HK-2 (cell line): Measurements from ENCODE around the gene SFT2D1.
"Not testable (repeated sequence)": the region's sequence is repeated elsewhere in the genome, so short reads cannot be mapped to it uniquely, and the experiment has no call there.

Experiments
- DNase-seq: peaks from one replicate; pipeline ENCODE4 v3.0.0-alpha.2; 2018; ENCODE audit not compliant: unreplicated experiment

Gene SFT2D1

DNA sequence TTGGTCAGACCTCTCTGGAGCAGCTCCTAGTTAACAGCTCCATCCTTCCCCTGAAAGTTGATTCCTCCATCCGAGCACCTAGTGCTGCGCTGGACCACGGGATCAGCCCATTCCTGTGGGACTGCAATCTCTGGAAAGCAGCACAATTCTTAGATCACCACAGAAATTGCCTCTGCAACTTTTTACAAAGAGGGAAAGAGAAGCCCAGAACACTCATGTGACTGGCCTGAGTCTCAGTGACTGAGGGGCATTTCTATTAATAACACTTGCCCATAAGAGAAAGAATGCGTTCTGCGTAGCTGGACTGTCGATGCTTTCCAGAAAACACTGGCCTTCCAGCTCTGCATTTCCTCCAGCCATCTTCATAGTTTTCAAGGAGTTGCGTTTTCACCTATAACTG, 22.1 kb upstream of the SFT2D1 start:
- DNase-seq: no peak

DNA sequence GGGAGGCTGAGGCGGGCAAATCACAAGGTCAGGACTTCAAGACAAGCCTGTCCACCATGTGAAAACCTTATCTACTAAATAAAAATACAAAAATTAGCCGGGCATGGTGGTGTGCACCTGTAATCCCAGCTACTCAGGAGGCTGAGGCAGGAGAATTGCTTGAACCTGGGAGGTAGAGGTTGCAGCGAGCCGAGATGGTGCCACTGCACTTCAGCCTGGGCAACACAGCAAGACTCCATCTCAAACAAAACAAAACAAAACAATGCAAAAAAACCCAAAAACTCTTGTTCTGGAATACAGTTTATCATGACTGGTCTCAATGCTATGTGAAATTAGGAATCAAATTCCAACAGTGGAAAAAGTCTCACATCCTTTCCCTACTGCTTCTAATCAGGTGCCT, 20.1 kb upstream of the SFT2D1 start:
- not testable (repeated sequence) for DNase-seq

DNA sequence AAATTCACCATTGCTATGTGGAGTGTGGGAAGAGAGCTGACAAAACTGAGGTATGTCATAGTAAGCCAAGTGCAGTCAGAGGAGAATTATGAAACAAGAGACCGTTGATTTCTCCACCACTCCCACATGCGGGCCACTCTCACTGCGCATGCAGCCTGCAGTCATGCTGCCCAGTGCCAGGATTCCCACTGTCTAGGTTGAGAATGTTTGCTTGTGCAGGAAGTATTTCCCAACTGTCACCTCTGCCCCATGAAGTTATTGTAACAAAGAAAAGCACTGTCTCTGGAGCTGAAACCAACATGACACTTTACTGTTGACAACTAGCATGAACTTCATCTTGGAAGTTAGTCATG, 18.7 kb upstream of the SFT2D1 start:
- no peak for DNase-seq

DNA sequence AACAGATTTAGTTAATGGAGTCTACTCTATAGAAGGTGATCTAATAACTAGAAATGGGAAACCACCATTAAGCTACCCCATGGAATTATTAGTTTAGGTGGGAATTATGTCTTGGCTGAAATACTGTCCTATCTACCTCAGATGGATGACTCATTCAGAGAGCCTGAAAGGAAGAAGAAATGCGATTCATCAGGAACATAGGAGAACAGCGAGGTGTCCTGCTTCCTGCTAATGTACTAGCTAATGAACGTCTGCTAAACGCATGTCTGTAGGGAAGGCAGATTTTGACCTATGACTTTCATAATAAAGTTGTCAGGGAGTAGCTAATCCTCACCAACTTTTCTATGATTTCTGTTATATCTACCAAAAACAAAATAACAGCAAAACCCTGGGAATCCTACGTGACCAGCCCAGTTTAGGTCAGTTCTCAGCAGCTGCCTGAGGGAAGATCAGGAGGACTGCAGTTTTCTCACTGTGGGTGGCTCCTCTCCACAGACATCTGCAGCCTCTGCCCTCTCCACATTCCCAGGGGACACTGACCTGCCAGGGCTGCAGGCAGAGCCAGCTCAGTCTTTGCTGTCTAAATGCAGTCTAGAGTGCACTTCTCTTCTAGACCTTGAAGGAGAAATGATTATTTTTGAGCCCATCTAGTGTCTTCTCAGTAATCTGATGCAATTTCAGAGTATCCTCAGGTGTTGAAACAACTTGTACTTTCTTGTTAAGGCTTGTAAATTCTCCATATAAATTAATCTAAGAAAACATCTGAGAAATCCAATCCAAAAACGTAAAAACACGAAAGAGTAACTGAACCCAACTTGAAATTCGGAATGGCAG, 18.1 kb upstream of the SFT2D1 start:
- DNase-seq: no peak

DNA sequence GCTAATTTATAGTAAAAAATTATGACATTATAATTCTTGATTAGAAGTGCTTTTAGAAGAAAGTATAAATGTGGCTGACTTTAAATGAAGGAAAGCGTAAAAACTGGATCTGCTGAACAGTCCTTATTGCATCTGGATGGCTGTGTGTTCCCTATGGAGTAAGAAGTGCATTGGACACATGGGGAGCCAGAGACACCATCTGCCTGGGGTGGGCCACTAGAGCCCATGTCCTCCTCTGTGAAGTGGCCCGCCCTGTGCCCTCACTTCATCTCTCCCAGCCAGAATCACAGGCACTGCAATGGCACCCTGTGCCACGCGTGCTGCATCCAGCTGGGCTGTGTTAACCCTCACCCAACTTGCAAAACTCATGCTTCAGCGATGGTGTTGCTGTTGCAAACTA, 13.2 kb upstream of the SFT2D1 start:
- no peak for DNase-seq

DNA sequence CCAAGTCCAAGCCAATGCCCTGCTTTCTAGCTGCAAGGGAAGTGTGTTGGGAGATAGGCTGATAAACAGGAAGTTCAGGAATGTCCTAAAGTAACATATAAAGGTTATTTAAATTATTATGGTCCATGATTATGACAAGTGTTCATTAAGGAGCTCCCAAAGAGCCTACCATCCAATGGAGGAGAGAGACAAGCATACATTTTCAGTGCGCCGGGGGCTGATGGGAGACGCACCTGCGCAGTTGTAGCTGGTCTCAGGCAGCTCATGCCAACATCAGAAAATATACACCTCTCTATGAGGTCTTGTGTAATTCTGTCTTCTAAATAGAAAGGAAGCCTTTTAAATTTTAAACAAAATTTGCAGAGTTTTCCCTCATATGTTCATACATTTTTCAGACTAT, 12.6 kb upstream of the SFT2D1 start:
- no peak for DNase-seq

DNA sequence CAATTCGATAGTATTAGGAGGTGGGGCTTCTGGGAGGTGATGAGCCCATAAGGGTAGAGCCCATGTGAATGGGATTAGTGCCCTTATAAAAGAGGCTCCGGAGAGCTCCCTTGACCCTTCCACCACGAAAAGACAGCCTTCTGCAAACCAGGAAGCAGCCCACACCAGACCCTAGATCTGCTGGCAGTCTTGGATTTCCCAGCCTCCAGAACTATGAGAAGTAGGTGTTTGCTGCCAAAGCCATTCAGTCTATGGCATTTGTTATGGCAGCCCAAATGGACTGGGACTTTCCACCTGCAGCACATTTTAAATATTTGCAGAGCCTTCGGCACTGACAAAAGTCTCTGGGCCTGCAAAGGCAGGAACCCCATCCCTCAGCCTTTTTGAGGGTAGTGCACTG, 11.8 kb upstream of the SFT2D1 start:
- no peak for DNase-seq

DNA sequence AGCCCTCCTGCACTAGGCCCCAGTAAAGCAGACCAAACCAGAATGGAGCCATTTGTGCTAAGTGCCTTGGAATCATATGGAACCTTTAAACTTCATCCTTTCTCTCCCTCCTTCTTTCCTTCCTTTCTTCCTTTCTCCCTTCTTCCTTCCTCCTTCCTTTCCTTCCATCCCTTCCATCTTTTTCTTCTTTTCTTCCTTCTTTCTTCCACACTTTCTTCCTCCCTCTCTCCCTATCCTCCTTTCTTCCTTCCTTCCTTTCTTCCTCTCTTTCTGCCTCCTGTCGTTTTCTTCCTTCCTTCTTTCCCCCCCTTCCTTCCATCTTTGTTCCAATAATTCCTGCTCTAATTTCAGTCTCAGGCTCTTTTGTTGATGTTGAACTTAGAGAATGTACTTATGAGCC, 11.2 kb upstream of the SFT2D1 start:
- no peak for DNase-seq

DNA sequence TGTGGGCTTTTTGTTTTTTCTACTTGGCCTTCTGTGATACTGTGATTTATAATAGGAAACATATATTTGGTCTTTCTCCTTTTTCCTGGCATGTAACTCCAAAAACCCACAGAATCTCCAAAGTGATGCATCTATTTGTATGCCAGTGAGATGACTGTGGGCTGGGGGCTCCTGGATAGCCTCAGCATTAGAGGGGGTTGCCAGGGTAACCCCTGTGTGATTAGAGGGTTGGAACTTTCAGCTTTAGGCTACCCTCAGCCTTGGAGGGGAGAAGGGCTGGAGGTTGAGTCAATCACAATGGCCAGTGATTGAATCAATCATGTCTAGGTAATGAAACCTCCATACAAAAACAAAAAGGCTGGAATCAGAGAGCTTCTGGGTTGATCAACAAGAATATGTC, 10.6 kb upstream of the SFT2D1 start:
- DNase-seq: no peak

DNA sequence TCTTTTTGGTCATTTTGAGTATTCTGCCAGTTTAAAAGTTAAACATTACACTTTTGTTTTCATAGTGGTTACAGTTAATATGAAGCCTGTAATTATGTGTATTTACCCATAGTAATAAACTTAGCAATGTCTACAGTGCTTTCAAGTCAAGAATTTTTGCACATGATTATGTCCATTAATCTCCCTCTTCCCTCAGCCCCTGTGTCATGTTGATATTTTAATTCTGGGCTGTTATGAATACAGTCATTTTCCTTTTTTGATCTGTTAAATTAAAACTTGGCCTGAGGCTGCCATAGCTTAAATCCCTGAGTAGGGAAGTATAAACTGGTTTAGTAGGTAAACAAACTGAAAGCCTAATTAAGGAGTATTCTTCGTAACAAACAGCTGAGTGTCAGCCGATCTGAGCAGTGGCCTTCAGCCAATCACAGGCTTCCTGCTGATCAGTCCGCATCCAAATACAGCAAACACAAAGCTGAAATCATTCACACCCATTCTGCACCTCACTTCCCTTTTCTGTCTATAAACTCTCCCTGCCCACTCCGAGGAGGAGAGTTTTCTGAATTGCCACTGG, 9.5 kb upstream of the SFT2D1 start:
- no peak for DNase-seq

DNA sequence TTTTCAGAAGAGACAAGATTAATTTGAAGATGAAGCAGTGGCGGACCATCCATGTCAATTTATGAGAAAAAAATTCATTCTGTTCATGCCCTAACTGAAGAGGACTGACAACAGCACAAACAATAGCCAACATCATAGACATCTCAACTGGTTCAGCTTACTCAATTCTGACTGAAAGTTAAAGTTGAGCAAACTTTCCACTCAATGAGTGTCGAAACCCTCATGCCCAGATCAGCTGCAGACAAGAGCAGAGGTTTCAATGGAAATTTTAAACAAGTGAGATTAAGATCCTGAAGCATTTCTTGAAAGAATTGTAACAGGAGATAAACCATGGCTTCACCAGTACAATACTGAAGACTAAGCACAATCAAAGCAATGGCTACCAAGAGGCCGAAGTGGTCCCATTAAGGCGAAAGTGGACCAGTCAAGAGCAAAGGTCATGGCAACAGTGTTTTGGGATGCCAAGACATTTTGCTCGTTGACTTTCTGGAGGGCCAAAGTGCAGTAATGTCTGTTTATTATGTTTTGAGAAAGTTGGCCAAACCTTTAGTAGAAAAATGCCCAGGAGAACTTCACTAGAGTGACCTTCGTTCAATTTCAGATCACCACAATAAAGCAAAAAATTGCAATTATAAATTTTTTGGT, 6.1 kb upstream of the SFT2D1 start:
- DNase-seq: no peak

DNA sequence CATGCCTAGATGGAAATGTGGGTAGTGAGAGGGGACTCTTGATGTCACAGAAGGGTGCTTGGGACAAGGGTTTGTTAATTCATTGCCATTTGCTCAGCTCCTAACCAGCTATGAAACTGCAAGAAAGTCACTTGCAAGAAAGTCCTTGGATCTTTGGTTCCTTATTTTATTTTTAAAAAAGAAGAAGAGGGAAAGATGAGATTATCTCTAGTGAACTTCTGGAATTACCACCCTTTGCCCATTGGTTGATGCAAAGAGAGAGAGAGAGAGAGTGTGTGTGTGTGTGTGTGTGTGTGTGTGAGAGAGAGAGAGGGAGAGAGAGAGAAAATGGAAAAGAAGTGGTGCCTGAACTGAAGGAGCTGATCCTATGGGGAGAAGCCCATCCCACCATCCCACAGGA, 4.6 kb upstream of the SFT2D1 start:
- no peak for DNase-seq

DNA sequence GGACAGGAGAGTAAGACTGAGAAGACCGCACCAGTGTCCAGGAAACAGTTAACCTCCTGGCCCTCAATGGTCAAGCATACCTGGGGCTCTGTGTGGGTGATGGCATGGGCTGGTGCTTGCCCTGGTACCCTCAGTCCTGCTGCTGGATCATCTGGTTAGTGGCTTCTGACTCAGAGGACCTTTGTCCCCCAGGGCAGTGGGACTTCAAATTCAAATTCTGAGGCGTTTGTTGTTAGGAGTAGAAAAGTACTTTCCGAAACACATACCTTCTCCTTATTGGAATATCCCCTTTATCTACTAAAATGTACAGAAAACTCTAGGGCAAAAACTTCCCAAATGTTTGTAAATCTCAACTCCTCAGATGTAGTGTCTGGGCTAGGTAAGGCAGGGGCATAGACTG, 4.1 kb upstream of the SFT2D1 start:
- DNase-seq: no peak

DNA sequence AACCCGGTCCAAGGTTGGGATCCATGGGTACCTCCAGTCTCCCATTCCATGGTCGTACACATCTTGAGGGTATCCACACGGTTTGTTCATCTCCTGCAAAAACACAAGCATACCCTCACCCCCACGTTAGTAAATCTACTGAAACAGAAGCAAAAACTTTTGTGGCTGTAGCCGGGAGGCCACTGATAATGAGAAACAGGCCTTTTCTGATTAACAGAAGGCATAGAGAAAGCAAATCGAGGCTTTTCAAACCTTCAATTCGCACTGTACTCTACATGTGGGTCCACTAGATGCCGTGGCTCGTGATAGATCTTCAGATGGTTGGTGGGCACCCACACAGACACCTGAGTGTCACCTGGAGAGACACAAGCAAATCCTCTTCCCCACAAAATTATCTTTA, 3.3 kb upstream of the SFT2D1 start:
- not testable (repeated sequence) for DNase-seq

DNA sequence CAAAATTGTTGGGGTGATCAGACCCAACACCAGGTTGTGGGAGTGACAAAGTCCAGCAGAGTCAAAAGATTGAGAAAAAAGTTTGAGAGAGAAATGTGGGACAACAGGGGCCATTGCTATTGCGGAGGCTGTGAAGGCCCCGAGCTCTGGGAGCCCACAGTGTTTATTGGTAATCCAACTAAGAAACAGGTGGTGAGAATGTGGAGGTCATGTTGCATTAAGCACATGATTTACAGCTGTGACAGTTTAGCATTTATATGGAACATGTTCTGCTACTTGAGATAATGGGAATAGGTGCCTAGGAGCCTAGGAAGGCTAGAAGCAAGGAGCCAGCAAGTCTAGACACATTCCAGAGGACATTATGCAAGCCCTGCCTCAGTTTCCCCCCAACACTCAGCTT, 2.6 kb upstream of the SFT2D1 start:
- not testable (repeated sequence) for DNase-seq

DNA sequence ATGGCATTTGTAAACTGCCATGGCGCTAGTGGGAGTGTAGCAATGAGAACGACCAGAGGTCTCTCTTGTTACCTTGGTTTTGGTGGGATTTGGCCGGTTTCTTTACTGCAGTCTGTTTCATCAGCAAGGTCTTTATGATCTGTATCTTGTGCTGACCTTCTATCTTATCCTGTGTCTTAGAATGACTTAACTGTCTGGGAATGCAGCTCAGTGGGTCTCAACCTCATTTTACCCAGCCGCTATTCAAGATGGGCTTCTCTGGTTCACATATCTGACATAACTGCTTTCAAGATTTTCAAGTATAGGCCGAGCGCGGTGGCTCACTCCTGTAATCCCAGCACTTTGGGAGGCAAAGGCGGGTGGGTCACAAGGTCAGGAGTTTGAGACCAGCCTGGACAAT, 1.9 kb upstream of the SFT2D1 start:
- no peak for DNase-seq

DNA sequence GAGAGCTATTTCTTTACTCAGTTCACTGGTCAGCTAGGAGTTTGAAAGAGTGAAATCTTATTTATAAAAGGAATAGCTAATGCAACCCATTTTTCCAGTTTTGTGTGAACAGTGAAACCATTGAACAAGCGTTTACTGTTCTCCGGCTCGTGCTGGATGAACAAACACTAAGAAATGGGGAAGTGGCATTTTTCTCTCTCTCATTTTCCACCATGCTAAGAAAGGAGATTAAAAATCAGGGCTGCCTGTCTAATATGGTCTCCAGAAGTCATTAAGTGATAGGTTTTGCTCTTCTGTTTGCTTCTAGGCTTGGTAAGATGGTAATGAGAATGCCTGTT, 774 bp upstream of the SFT2D1 start:
- no peak for DNase-seq

DNA sequence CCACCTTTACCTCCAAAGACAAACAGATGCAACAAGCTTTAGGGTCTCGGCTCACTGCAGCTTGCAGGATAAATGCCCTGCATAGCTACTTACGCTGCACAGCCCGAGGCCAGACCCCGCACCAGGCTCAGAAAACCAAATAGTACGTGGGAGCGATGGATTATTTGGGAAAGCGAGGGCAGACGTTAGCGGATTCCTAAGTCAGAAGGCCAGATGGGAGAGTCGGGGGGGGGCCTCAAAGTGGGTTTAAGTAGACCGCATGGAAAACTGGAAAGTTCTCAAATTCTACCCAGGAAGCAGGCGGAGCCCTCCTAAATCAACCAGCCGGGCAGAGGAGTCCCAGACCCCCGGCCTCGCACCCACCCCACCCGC, 382 bp downstream of the SFT2D1 start:
- no peak for DNase-seq

DNA sequence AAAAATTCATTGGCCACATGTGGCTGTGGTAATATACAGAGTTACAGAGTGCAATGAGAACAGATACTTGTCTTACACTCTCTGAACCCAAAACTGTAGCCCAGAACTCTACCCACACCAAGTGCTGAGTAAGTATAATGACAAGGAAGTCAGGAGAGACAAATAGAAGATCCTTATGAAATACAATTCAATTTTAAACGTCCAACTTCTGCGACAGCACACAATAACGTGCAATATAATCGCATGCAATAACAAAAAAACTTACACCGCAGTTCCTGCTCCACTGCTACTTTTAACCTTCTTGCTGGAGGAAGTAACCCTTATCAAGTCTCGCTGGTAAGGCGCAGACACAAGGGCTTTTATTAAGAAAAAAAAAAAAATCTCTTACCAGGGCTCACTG, 881 bp downstream of the SFT2D1 start:
- DNase-seq: no peak

DNA sequence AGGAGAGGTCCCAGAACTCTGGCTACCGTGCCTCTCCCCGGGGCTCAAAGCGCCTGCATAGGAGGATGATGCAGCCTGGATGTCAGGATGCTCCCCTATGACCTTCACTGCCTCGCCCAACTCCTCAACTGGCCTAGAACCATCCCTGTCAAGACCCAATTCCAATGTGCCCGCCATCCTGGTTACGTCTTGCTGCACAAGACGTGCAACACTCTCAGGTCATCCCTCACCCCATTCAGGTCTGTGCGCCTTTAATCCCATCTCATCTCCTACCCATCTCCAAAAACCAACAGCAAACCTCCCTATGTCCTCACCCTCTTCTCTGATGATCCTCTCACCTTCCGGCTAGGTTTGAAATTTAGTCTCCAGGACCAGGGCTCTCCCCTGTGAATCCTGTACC, 3.5 kb downstream of the SFT2D1 start:
- DNase-seq: no peak

DNA sequence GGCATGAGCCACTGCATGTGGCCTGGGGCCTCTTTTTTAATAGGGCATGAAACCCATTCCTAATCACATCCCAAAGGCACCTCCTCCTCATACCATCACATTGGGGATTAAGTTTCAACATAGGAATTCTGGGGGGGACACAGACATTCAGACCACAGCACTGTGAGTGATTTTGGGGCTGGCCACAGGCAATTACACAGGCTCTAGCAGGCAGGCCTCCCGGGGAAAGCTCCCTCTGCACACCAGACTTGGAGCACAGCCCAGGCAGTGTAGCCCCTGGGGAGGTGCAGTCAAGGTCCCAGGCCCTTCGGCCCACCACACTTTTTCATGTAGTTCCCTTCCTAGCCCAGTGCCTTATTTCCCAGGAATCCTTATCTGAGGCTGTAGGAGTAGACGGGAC, 5.5 kb downstream of the SFT2D1 start:
- DNase-seq: no peak

DNA sequence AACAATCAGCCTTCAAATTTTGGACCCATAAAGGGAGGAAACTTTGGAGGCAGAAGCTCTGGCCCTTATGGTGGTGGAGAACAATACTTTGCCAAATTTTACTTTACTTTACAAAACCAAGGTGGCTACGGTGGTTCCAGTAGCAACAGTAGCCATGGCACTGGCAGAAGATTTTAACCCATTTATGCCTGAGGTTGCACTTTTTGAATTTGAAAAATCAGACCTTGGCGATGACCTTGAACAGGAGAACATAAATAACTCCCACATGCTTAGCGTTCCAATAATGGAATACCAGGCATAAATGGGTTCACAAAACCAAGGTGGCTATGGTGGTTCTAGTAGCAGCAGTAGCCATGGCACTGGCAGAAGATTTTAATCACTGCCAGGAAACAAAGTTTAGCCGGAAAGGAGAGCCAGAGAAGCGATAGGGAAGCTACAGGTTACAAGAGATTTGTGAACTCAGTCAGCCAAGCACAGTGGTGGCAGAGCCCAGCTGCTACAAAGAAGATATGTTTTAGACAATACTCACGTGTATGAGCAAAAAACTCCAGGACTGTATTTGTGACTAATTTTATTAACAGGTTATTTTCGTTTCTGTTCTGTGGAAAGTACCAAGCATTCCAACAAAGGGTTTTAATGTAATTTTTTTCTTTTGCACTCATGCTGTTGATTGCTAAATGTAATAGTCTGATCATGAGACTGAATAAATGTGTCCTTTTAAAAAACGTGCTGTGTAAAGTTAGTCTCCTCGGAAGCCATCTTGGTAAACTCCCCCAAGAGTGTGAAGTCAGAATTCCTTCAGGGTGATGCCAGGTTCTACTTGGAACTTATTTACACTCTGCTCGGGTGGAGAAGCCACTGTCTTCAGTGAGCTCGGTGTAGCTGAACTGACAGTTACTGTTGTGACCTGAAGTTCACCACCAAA, 6.7 kb downstream of the SFT2D1 start:
- no peak for DNase-seq

DNA sequence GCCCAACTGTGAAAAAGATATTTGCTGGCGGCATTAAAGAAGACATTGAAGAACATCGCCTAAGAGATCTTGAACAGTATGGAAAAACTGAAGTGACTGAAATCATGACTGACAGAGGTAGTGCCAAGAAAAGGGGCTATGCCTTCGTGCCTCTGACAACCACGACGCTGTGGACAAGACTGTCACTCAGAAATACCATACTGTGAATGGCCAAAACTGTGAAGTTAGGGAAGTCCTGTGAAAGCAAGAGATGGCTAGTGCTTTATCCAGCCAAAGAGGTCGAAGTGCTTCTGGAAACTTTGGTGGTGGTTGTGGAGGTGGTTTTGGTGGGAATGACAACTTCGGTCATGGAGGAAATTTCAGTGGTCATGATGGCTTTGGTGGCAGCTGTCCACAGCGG, 7.5 kb downstream of the SFT2D1 start:
- DNase-seq: no peak
